NT2/D1 (cell line): ENCODE measurements around the gene IL3.

Experiments
- DNase-seq: peaks from one replicate; pipeline ENCODE4 v3.0.0-alpha.2; 2011; ENCODE audit warnings: low read depth, low spot score
- H3K27me3 ChIP-seq: 2 replicates; pipeline ENCODE4 v1.6.0; 2011; ENCODE audit warnings: mild to moderate bottlenecking; ENCODE audit not compliant: insufficient read length, insufficient read depth
- H3K36me3 ChIP-seq: 2 replicates; pipeline ENCODE4 v1.6.1; 2011; ENCODE audit warnings: mild to moderate bottlenecking, low read length, mixed read lengths; ENCODE audit not compliant: insufficient read depth, insufficient read length
- H3K4me1 ChIP-seq: 2 replicates; pipeline ENCODE4 v1.5.1; 2011; ENCODE audit not compliant: insufficient read depth, insufficient read length
- H3K4me3 ChIP-seq: 2 replicates; pipeline ENCODE4 v1.5.1; 2011; ENCODE audit warnings: low read depth; ENCODE audit not compliant: insufficient read length
- H3K9ac ChIP-seq: 2 replicates; pipeline ENCODE4 v1.6.0; 2011; ENCODE audit warnings: low read depth; ENCODE audit not compliant: insufficient read length
- H3K9me3 ChIP-seq: 2 replicates; pipeline ENCODE4 v1.5.1; 2011; ENCODE audit warnings: mild to moderate bottlenecking, low read length; ENCODE audit not compliant: insufficient read depth
- SUZ12 ChIP-seq: IDR thresholded peaks from 2 replicates; pipeline ENCODE4 v1.6.1; 2011; ENCODE audit not compliant: insufficient read length, insufficient read depth; ENCODE audit errors: extremely low read depth
- YY1 ChIP-seq: IDR thresholded peaks from 2 replicates; pipeline ENCODE4 v1.6.1; 2011; ENCODE audit not compliant: insufficient read length, insufficient read depth
- ZNF274 ChIP-seq: IDR thresholded peaks from 2 replicates; pipeline ENCODE4 v1.6.1; 2011; ENCODE audit warnings: mild to moderate bottlenecking, low read depth, low read length

Gene IL3

DNA sequence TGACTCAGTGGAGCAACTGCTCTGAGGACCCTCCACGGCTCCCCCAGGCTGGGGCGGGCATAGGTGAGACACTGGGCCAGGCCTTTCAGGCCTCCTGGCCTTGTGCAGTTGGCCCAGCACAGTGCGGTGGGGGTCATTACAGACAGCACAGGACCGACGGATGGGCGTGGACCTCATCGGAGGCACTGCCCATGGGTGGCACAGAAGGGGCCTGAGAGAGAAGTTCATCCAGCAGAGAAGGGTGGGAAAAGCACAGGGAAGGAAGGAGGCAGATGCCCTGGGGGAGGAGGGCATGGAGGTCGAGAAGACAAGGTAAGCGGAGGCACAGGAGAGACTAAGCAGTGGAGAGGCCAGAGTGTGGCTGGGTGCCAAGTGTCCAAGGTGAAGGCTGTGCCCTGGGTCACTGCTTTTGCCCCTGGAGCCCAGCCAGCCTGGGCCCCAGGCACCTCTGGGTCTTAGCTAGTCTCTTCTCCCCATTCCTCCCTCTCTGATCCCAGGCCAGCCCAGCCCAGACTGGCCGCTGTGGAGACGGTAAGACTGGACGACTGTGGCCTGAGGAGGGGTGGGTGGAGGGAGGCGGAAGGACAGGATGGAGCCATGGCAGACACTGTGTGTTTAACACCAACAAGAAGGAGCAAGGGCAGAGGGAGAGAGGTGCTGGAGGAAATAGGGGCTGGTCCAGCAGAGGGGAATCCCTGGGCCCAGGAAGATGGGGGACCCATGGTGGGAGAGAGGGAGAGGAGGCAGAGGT, 5.7 kb downstream of the IL3 start:
- H3K9me3 ChIP-seq: no peaks in the 10 kb centered on the region
- H3K27me3 ChIP-seq: no peaks in the 10 kb centered on the region
- no peak for DNase-seq

DNA sequence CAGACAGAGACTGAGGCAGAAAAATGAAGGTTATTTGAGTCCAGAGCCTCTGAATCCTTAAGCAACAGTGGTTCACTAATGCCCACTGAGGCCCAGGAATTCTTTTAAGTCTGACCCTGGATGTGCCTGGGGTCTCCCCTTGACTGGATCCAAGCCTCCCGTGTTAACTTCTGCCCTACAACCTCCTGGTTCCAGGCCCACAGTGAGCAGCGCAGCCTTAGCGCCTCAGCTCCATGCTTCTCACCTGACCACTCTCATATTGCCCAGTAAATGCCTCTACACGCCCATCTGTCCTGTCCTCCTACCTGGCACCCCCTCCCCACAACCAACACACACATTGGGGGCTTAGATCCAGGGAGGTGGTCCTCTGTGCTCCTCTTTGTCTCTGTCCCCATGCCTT, 6.4 kb downstream of the IL3 start:
- Histone ChIP-seq H3K4me3 (no peak overlapping the region), H3K27me3 (no peaks in the 10 kb centered on the region), H3K4me1 (peaks cover 6% of the 10 kb centered on the region), H3K9ac (no peak overlapping the region), H3K36me3 (no peaks in the 10 kb centered on the region), H3K9me3 (no peaks in the 10 kb centered on the region)
- TF ChIP-seq YY1: no peak
- TF ChIP-seq SUZ12: no peak
- no peak for TF ChIP-seq ZNF274
- no peak for DNase-seq

More for the DNA sequence above, 5.7 kb downstream of the IL3 start:
- H3K36me3 ChIP-seq: no peaks in the 10 kb centered on the region
- no peak for TF ChIP-seq YY1
- no peak overlapping the region for H3K4me3 ChIP-seq
- no peak overlapping the region for H3K9ac ChIP-seq
- H3K4me1 ChIP-seq: peaks cover 6% of the 10 kb centered on the region

DNA sequence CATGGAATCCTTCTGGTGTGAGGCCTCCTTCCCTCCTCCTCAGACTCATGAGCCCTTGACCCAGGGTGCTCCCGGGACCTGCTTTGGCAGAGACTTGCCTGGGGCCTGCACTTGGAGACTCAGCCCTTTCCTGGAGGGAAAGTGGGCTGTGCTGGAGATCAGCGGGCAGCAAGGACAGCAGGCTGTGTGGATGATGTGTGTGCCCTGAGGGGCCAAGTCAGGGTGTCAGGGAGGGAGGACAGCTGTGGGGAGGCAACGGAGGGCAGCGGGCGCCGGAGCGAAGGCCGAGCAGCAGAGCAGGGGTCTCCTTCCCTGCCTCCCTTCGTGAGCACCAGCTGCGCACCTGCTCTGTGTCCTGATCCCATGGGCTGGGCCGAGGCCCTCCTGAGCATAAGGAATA, 7.0 kb downstream of the IL3 start:
- peaks cover 6% of the 10 kb centered on the region for H3K4me1 ChIP-seq
- TF ChIP-seq YY1: no peak
- TF ChIP-seq ZNF274: no peak
- TF ChIP-seq SUZ12: no peak
- H3K36me3 ChIP-seq: no peaks in the 10 kb centered on the region
- H3K27me3 ChIP-seq: no peaks in the 10 kb centered on the region
- DNase-seq: no peak
- no peak overlapping the region for H3K9ac ChIP-seq
- H3K9me3 ChIP-seq: no peaks in the 10 kb centered on the region
- no peak overlapping the region for H3K4me3 ChIP-seq

DNA sequence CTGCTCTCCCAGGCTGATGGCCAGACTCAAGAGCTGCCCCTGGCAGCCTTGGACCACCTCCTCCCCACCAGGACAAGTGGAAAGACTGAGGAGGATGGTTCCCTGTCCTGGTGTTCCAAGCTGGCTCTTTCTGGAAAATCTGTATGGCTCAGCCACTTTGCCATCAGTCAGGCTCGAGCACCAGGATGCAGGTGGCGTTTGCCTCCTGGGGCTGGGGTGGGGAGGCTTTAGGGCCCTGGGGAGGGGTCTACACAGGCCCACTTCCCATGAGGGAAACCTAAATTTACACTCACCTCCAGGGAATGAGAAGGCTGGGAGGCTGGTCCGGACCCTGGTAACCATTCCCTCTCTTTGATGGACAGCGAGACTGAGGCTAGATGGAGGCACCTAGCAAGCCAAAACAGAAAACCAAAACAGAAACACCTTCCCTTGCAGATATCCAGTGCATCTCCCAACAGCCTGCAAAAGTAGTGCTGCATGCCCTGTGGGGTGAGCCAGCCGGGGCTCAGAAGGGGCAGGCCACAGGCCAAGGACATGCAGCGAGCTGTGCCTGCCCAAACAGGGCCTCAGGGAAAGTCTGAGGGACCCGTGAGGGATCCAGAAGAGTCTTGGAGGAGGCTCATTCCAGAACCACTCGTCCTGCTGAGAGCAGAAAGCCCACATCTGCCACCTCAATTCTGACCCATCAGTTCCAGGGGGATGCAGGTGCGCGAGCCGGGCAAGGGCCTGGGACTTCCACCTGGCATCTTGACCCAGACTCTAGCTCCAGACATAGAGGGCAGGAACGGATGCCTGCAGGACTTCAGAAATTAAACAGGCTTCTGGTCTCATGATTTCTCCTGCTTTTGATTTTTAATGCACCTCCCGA, 7.7 kb downstream of the IL3 start:
- H3K9me3 ChIP-seq: no peaks in the 10 kb centered on the region

DNA sequence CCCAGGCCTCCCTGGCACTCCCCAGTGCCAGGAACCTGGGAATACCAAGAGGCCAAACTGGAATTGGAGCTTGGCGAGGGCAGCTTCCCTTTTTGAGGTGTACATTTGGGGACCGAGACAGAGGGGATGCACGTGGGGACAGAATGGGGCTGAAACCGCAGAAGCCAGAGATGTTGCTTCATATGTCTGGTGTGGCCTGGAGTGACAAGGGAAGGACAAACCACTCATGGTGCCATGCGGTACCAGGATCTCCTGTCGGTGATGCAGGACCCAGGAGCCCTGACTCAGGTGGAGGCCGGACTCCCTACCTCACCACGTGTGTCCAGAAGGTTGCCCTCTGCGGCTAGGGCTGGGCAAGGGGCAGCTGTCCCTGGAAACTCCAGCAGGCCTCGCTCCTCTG, 9.1 kb downstream of the IL3 start:
- no peaks in the 10 kb centered on the region for H3K36me3 ChIP-seq
- H3K27me3 ChIP-seq: no peaks in the 10 kb centered on the region
- DNase-seq: no peak
- no peaks in the 10 kb centered on the region for H3K9me3 ChIP-seq
- TF ChIP-seq YY1: no peak
- no peak for TF ChIP-seq SUZ12
- no peak for TF ChIP-seq ZNF274
- no peak overlapping the region for H3K4me3 ChIP-seq
- H3K4me1 ChIP-seq: peaks cover 4% of the 10 kb centered on the region
- H3K9ac ChIP-seq: no peak overlapping the region

More for the DNA sequence above, 7.7 kb downstream of the IL3 start:
- no peak for DNase-seq
- TF ChIP-seq SUZ12 (no peak), ZNF274 (no peak), YY1 (no peak)
- no peaks in the 10 kb centered on the region for H3K36me3 ChIP-seq
- H3K4me1 ChIP-seq: peaks cover 6% of the 10 kb centered on the region
- no peaks in the 10 kb centered on the region for H3K27me3 ChIP-seq
- H3K9ac ChIP-seq: no peak overlapping the region
- H3K4me3 ChIP-seq: no peak overlapping the region

DNA sequence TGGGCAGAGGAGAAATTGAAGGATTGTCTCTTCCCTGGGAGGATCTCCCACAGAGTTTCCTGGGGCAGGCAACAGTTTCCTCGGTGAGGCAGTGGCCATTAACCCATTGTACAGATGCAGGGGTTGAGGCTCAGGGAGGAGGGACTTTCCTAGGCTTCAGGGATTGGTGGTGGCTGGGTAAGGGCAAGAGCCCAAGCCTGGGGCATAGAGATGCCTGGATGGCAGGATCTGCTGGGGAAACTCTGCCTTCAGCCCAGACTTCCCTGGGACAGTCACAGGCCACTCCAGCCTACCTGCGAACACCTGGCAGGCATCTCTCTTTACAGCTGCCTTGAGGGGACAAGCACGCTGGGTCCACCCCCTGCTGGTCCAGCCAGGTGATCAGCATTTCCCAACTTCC, 9.5 kb downstream of the IL3 start:
- Histone ChIP-seq H3K36me3 (no peaks in the 10 kb centered on the region), H3K4me3 (no peak overlapping the region), H3K27me3 (no peaks in the 10 kb centered on the region), H3K9me3 (no peaks in the 10 kb centered on the region), H3K4me1 (peaks cover 2% of the 10 kb centered on the region), H3K9ac (no peak overlapping the region)
- TF ChIP-seq ZNF274 (no peak), YY1 (no peak), SUZ12 (no peak)
- no peak for DNase-seq

DNA sequence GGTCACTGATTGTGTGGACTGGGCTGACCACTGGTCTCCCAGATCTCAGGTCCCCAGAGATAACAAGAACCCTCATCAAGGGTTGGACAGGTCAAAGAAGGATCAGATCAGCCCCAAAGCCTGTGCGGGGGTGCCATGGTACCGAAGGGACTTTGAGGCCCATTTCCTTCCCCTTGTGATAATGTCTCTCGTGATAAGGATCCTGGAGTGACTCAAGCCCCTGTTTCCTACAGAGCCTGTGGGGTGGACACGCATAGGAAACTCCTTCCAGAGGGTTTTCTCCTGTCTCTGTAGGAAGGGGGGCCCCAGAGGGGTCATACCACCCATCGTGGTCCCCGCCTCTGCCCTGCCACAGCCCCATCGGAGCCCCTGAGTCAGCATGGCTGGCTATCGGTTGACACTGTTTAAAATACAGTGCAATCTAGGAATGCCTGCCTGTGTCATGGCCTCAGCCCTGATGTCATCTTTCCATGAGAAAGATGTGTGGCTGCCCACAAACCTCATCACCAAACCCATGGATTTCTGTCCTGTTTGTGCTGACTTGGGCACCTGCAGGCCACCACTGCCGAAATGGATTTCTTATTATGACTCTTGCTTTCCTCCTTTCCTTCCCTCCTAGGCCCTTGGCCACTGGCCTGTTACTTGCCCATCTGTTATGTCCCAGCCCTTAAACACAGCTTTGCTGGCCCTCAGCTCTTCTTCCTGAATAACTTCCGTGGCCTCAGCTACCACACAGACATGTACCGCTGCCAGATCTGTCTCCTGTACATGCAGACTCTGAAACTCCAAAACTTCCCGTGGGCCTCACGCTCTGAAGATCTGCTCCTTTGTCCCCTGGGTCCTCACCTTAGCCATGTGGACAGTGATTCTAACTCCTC, 10.2 kb downstream of the IL3 start:
- Histone ChIP-seq H3K4me1 (peaks cover 2% of the 10 kb centered on the region), H3K27me3 (no peaks in the 10 kb centered on the region), H3K4me3 (no peak overlapping the region), H3K9ac (no peak overlapping the region), H3K9me3 (no peaks in the 10 kb centered on the region), H3K36me3 (no peaks in the 10 kb centered on the region)
- no peak for DNase-seq
- TF ChIP-seq YY1 (no peak), SUZ12 (no peak), ZNF274 (no peak)
